Keratinocyte (primary cell): Measurements from ENCODE around the gene PIP. TPM values are rescaled to one million over a fixed set of nuclear protein-coding genes. Genes with fewer than 3 reads are reported as not detected.
"Not testable (repeated sequence)": the region's sequence is repeated elsewhere in the genome, so short reads cannot be mapped to it uniquely, and the experiment has no call there.

Experiments used
- DNase-seq: peaks from one replicate; pipeline ENCODE4 v3.0.0-alpha.2; 2011; ENCODE audit warnings: low read depth, missing footprints, low spot score
- FAIRE-seq: peaks from 2 replicates; lab custom pipeline; 2011; peaks lifted over from hg19 to GRCh38; lab: Jason Lieb, UNC
- H2AFZ ChIP-seq: 2 replicates; pipeline ENCODE4 v1.6.0; 2012; ENCODE audit warnings: low read length, control low read depth, inconsistent platforms; ENCODE audit not compliant: control insufficient read depth
- H3K27ac ChIP-seq: 2 replicates; pipeline ENCODE4 v1.5.1; 2011; ENCODE audit warnings: low read length; ENCODE audit not compliant: control insufficient read depth, insufficient read depth
- H3K27me3 ChIP-seq: 3 replicates; pipeline ENCODE4 v1.6.0; 2011; ENCODE audit warnings: low read length; ENCODE audit not compliant: control insufficient read depth, insufficient read depth; ENCODE audit errors: extremely low read depth
- H3K36me3 ChIP-seq, 2 experiments: 2 replicates in 1 of 2; 3 replicates in 1 of 2; pipeline ENCODE4 v1.5.1; 2011; ENCODE audit warnings: low read length in 2 of 2, mild to moderate bottlenecking in 1 of 2; ENCODE audit not compliant: control insufficient read depth in 2 of 2, insufficient read depth in 2 of 2; ENCODE audit errors: extremely low read depth in 1 of 2
- H3K4me1 ChIP-seq: 3 replicates; pipeline ENCODE4 v1.5.1; 2011; ENCODE audit warnings: low read length; ENCODE audit not compliant: control insufficient read depth, insufficient read depth; ENCODE audit errors: extremely low read depth
- H3K4me2 ChIP-seq: 3 replicates; pipeline ENCODE4 v1.6.0; 2011; ENCODE audit warnings: low read depth, low read length; ENCODE audit not compliant: control insufficient read depth, insufficient read depth; ENCODE audit errors: extremely low read depth
- H3K4me3 ChIP-seq, 3 experiments: fragments of 200-600 bp in 1 of 3; sonication (generic) in 1 of 3; 2 replicates in 2 of 3; 3 replicates in 1 of 3; pipeline ENCODE4 v1.5.1; 2011 to 2016; ENCODE audit warnings: low read length in 3 of 3, mild to moderate bottlenecking in 3 of 3, control low read depth in 2 of 3, inconsistent platforms in 1 of 3, low read depth in 1 of 3, mixed read lengths in 1 of 3, mixed run types in 1 of 3, moderate library complexity in 1 of 3; ENCODE audit not compliant: control insufficient read depth in 2 of 3, insufficient read depth in 2 of 3; ENCODE audit errors: extremely low read depth in 1 of 3
- H3K79me2 ChIP-seq: 2 replicates; pipeline ENCODE4 v1.6.0; 2012; ENCODE audit warnings: low read length; ENCODE audit not compliant: control insufficient read depth, insufficient read depth
- H3K9ac ChIP-seq: 3 replicates; pipeline ENCODE4 v1.6.0; 2011; ENCODE audit warnings: low read length; ENCODE audit not compliant: control insufficient read depth, insufficient read depth; ENCODE audit errors: extremely low read depth
- H3K9me1 ChIP-seq: 3 replicates; pipeline ENCODE4 v1.6.0; 2011; ENCODE audit warnings: low read length; ENCODE audit not compliant: control insufficient read depth, insufficient read depth; ENCODE audit errors: extremely low read depth
- H3K9me3 ChIP-seq: 2 replicates; pipeline ENCODE4 v1.5.1; 2012; ENCODE audit warnings: low read depth, low read length; ENCODE audit not compliant: control insufficient read depth
- H4K20me1 ChIP-seq: 3 replicates; pipeline ENCODE4 v1.6.0; 2011; ENCODE audit warnings: low read length; ENCODE audit not compliant: control insufficient read depth, insufficient read depth; ENCODE audit errors: extremely low read depth
- CTCF ChIP-seq, 3 experiments: IDR thresholded peaks in 1 of 3; conservative IDR thresholded peaks in 1 of 3; optimal IDR thresholded peaks in 1 of 3; 2 replicates in 2 of 3; 3 replicates in 1 of 3; pipeline versions ENCODE3 to v1.5.1; 2011; ENCODE audit warnings: low read length in 3 of 3, mild to moderate bottlenecking in 3 of 3, moderate library complexity in 2 of 3, control low read depth in 1 of 3, inconsistent platforms in 1 of 3; ENCODE audit not compliant: insufficient read depth in 2 of 3; ENCODE audit errors: extremely low read depth in 1 of 3
- EZH2 ChIP-seq: IDR thresholded peaks from one replicate; pipeline ENCODE4 v1.6.1; 2012; ENCODE audit warnings: inconsistent platforms, mild to moderate bottlenecking, low read length, moderate library complexity
- dilution Hi-C: fragments of 300-500 bp; cut with MboI; formaldehyde crosslinking; loops from one replicate; pipeline ENCODE4 v1.7.0; 2020; ENCODE audit warnings: low sequenced_read_pairs; ENCODE audit not compliant: extremely low pct_ligation_motif_present
- polyA plus RNA-seq, 5 experiments: library from polyadenylated mRNA; depleted of rRNA in 3 of 5; stranded (reverse) in 3 of 5; stranded (forward) in 1 of 5; unstranded in 1 of 5; fragments of >200 nt; gene quantifications; 1 replicate in 1 of 5; 2 replicates in 3 of 5; 3 replicates in 1 of 5; pipeline versions ENCODE4 v1.2.1 to v1.2.3, GENCODE V29; 2011 to 2012; ENCODE audit warnings: missing spikeins in 2 of 5, low read depth in 1 of 5, low replicate concordance in 1 of 5

The PIP gene
- polyA plus RNA-seq, 1 donor (not counting 4 experiments of a cell fraction or from before 2014, with no cell fraction given), result not detected

- H3K27me3 ChIP-seq, H3K9ac ChIP-seq, H3K79me2 ChIP-seq, H3K4me3 ChIP-seq, H2AFZ ChIP-seq, FAIRE-seq, H3K36me3 ChIP-seq, dilution Hi-C loops, H4K20me1 ChIP-seq, H3K9me3 ChIP-seq, H3K27ac ChIP-seq, H3K4me1 ChIP-seq, H3K4me2 ChIP-seq, H3K9me1 ChIP-seq, DNase-seq: not testable (repeated sequence)
These were observed 43.2 kb upstream of the PIP start for GRCh38 chr7:143088549-143089231.

- Histone ChIP-seq H3K9me3 (no peaks in the 10 kb centered on the region), H3K27me3 (no peaks in the 10 kb centered on the region), H3K27ac (no peak overlapping the region), H3K4me3 (no peak overlapping the region), H3K79me2 (no peaks in the 10 kb centered on the region), H3K4me1 (no peaks in the 10 kb centered on the region), H2AFZ (no peak overlapping the region), H3K36me3 (no peaks in the 10 kb centered on the region), H3K9ac (no peak overlapping the region), H3K4me2 (no peak overlapping the region), H4K20me1 (no peaks in the 10 kb centered on the region), H3K9me1 (no peaks in the 10 kb centered on the region)
- TF ChIP-seq CTCF (optimal IDR thresholded peaks at IDR 0.05 in 1 of 3, IDR thresholded peaks at IDR 0.05 in 1 of 3, conservative IDR thresholded peaks at IDR 0.05 in 1 of 3; ENCODE audit: extremely low read depth in 1 of 3, insufficient read depth in 2 of 3, low read length in 3 of 3), result no peak
- TF ChIP-seq EZH2, result no peak
- no peak for FAIRE-seq
- no peak for DNase-seq
- dilution Hi-C loops, result no loop called here
These were observed 35.7 kb upstream of the PIP start for GRCh38 chr7:143096146-143096545.

GRCh38 chr7:143099579-143099978 is 32.3 kb upstream of the PIP start:
- H4K20me1 ChIP-seq, H3K4me3 ChIP-seq, FAIRE-seq, dilution Hi-C loops, DNase-seq, H2AFZ ChIP-seq, H3K27ac ChIP-seq, H3K9me1 ChIP-seq, H3K9ac ChIP-seq, H3K79me2 ChIP-seq, H3K4me2 ChIP-seq, H3K36me3 ChIP-seq, H3K27me3 ChIP-seq, H3K4me1 ChIP-seq, H3K9me3 ChIP-seq: not testable (repeated sequence)
